ENCODE data around the gene SNPH. TPM values are rescaled to one million over a fixed set of nuclear protein-coding genes. Genes with fewer than 3 reads are reported as not detected.
A peak's percentile ranks its signal among the peaks of the same experiment; 100 is the strongest.
"Not testable (repeated sequence)": the region's sequence is repeated elsewhere in the genome, so short reads cannot be mapped to it uniquely, and the experiment has no call there.

SNPH gene
- total RNA-seq, 4 donors from 2014 or later = 9.6 to 29.5 (median 17.3) TPM

GRCh38 chr20:1337441-1337840 is 71.3 kb downstream of the SNPH start:
- H3K36me3 ChIP-seq = peaks cover 0 to 16% (median 0%) of the 10 kb centered on the region in 4 donors
- no peaks in the 10 kb centered on the region for H3K9me3 ChIP-seq
- no peak overlapping the region for H3K4me3 ChIP-seq
- peak overlapping the region in 3 of 4 donors; percentile 50 to 70 (median 68) for H3K27ac ChIP-seq (replicated peaks in 1 of 4)
- peaks cover 23 to 46% (median 27%) of the 10 kb centered on the region in 4 donors for H3K4me1 ChIP-seq
- intact Hi-C loops (cut with DNase I) = loop anchor here (5.0 kb wide), 1 partner anchor 35 kb away; no protein-coding TSS in a partner anchor
- 39% methylated on average over 5 of the region's 5 CpGs for WGBS
- no peak for DNase-seq (ENCODE audit: extremely low spot score)
- TF ChIP-seq POLR2AphosphoS5 (IDR thresholded peaks at IDR 0.05) = no peak
- TF ChIP-seq EP300 (IDR thresholded peaks at IDR 0.05) = no peak
- no peak for TF ChIP-seq CTCF (IDR thresholded peaks at IDR 0.05)
- TF ChIP-seq POLR2A (IDR thresholded peaks at IDR 0.05; ENCODE audit: low read depth) = no peak
- no peaks in the 10 kb centered on the region for H3K27me3 ChIP-seq

GRCh38 chr20:1338096-1338495 is 72.0 kb downstream of the SNPH start:
- no peak overlapping the region for H3K4me3 ChIP-seq
- H3K4me1 ChIP-seq = peaks cover 23 to 42% (median 27%) of the 10 kb centered on the region in 4 donors
- peak overlapping the region in 3 of 4 donors; percentile 32 to 70 (median 50) for H3K27ac ChIP-seq (replicated peaks in 1 of 4)
- H3K36me3 ChIP-seq = peaks cover 0 to 10% (median 0%) of the 10 kb centered on the region in 4 donors
- intact Hi-C loops (cut with DNase I) = loop anchor here (5.0 kb wide), 1 partner anchor 34 kb away; no protein-coding TSS in a partner anchor
- peak; percentile 31 for DNase-seq (ENCODE audit: extremely low spot score)
- no peaks in the 10 kb centered on the region for H3K27me3 ChIP-seq
- no peak for TF ChIP-seq POLR2A (IDR thresholded peaks at IDR 0.05; ENCODE audit: low read depth)
- no peak for TF ChIP-seq POLR2AphosphoS5 (IDR thresholded peaks at IDR 0.05)
- no peak for TF ChIP-seq EP300 (IDR thresholded peaks at IDR 0.05)
- no peak for TF ChIP-seq CTCF (IDR thresholded peaks at IDR 0.05)
- no peaks in the 10 kb centered on the region for H3K9me3 ChIP-seq
- WGBS = 100% methylated on average over 4 of the region's 5 CpGs

- WGBS = 82% methylated on average over 4 of the region's 4 CpGs
- Histone ChIP-seq H3K27me3 (no peaks in the 10 kb centered on the region), H3K9me3 (no peaks in the 10 kb centered on the region), H3K27ac (replicated peaks in 1 of 4) (no peak overlapping the region), H3K4me3 (no peak overlapping the region), H3K36me3 (peaks cover 0 to 3% (median 0%) of the 10 kb centered on the region in 4 donors), H3K4me1 (peaks cover 23 to 42% (median 27%) of the 10 kb centered on the region in 4 donors)
- TF ChIP-seq POLR2A (IDR thresholded peaks at IDR 0.05; ENCODE audit: low read depth) = no peak
- no peak for TF ChIP-seq CTCF (IDR thresholded peaks at IDR 0.05)
- TF ChIP-seq EP300 (IDR thresholded peaks at IDR 0.05) = no peak
- no peak for TF ChIP-seq POLR2AphosphoS5 (IDR thresholded peaks at IDR 0.05)
- intact Hi-C loops (cut with DNase I) = loop anchor here (5.0 kb wide), 1 partner anchor 34 kb away; no protein-coding TSS in a partner anchor
- DNase-seq (ENCODE audit: extremely low spot score) = peak; percentile 34
Measured at GRCh38 chr20:1338801-1339200, 72.7 kb downstream of the SNPH start.

GRCh38 chr20:1341561-1342265 is 75.6 kb downstream of the SNPH start:
- H3K9me3 ChIP-seq = no peaks in the 10 kb centered on the region
- no peak overlapping the region for H3K4me3 ChIP-seq
- peak; percentile 37 for DNase-seq (ENCODE audit: extremely low spot score)
- H3K27ac ChIP-seq (replicated peaks in 1 of 4) = no peak overlapping the region
- intact Hi-C loops (cut with DNase I) = no loop called here
- H3K36me3 ChIP-seq = no peaks in the 10 kb centered on the region
- H3K4me1 ChIP-seq = peaks cover 16 to 22% (median 21%) of the 10 kb centered on the region in 4 donors
- TF ChIP-seq EP300 (IDR thresholded peaks at IDR 0.05) = no peak
- TF ChIP-seq CTCF (IDR thresholded peaks at IDR 0.05) = no peak
- TF ChIP-seq POLR2AphosphoS5 (IDR thresholded peaks at IDR 0.05) = no peak
- TF ChIP-seq POLR2A (IDR thresholded peaks at IDR 0.05; ENCODE audit: low read depth) = no peak
- WGBS = 83% methylated on average over 5 of the region's 5 CpGs
- H3K27me3 ChIP-seq = no peaks in the 10 kb centered on the region

- intact Hi-C loops (cut with DNase I); H3K4me3 ChIP-seq; H3K36me3 ChIP-seq; H3K4me1 ChIP-seq; H3K27ac ChIP-seq (replicated peaks in 1 of 4); H3K27me3 ChIP-seq: not testable (repeated sequence)
- peak; percentile 29 for DNase-seq (ENCODE audit: extremely low spot score)
- peaks cover 0 to 11% (median 3%) of the 10 kb centered on the region in 4 donors for H3K9me3 ChIP-seq
- WGBS = 85% methylated on average over 8 of the region's 8 CpGs
Measured at GRCh38 chr20:1343446-1344124, 77.5 kb downstream of the SNPH start.

Data from esophagus muscularis mucosa (tissue), 4 donors.